Fibroblast of lung (primary cell): ENCODE results near the gene PARP3.
"Not testable (repeated sequence)": the region's sequence is repeated elsewhere in the genome, so short reads cannot be mapped to it uniquely, and the experiment has no call there.

Experiments used
- CTCF ChIP-seq, 2 donors: IDR thresholded peaks in 1 of 2; conservative IDR thresholded peaks in 1 of 2; 1 replicate in 1 of 2; 2 replicates in 1 of 2; pipeline ENCODE4 v1.5.1; 2011 to 2012; ENCODE audit warnings: low read length in 2 of 2, control low read depth in 1 of 2, inconsistent platforms in 1 of 2, low read depth in 1 of 2, mild to moderate bottlenecking in 1 of 2
- EZH2 ChIP-seq: IDR thresholded peaks from 2 replicates; pipeline ENCODE4 v1.5.1; 2012; ENCODE audit warnings: low read length, control low read depth, mild to moderate bottlenecking; ENCODE audit errors: missing control alignments

- TF ChIP-seq CTCF (conservative IDR thresholded peaks at IDR 0.05 in 1 of 2, IDR thresholded peaks at IDR 0.05 in 1 of 2; ENCODE audit: low read depth in 1 of 2, low read length in 2 of 2); EZH2: not testable (repeated sequence)
Observed at GRCh38 chr3:51990501-51990971, 48.4 kb downstream of the PARP3 start.
